IMR-90 (cell line): ENCODE measurements around the gene PIP5K1C. TPM values are rescaled to one million over a fixed set of nuclear protein-coding genes. Genes with fewer than 3 reads are reported as not detected.
A peak's percentile ranks its signal among the peaks of the same experiment; 100 is the strongest.

Experiments used
- ATAC-seq: fragments of 200-7000 bp; cut with Tn5 transposase; 2 replicates; pipeline ENCODE4 v1.9.1; 2020; ENCODE audit warnings: low read depth, mild to moderate bottlenecking, moderate library complexity
- BruUV-seq: library from RNA; stranded (reverse); fragments of 400-500 nt; replicated peaks from 2 replicates; lab custom pipeline; 2021; lab: Mats Ljungman, UMichigan
- CTCF ChIA-PET: fragments of 300-600 bp; formaldehyde crosslinking; extraction: SDS; loops from one replicate; lab custom pipeline; 2021; ENCODE audit warnings: antibody characterized with exemption; lab: Yijun Ruan, JAX
- POLR2A ChIA-PET: fragments of 300-600 bp; sonication (Branson Sonifier 250); formaldehyde crosslinking; loops from one replicate; lab custom pipeline; 2022; ENCODE audit warnings: antibody characterized with exemption; ENCODE audit not compliant: unreplicated experiment; lab: Charles Lee
- DNase-seq: peaks from one replicate; pipeline ENCODE4 v3.0.0; 2013
- H2AFZ ChIP-seq: replicated peaks from 2 replicates; pipeline ENCODE3; 2013; ENCODE audit warnings: low read length, mild to moderate bottlenecking; ENCODE audit not compliant: poor library complexity
- H2AK5ac ChIP-seq: 2 replicates; pipeline ENCODE4 v1.6.1; 2013; ENCODE audit warnings: low read depth, low read length, inconsistent platforms
- H2AK9ac ChIP-seq: replicated peaks from 2 replicates; pipeline ENCODE3; 2013; ENCODE audit warnings: mild to moderate bottlenecking, low read depth, low read length, moderate library complexity; ENCODE audit not compliant: poor library complexity
- H2BK120ac ChIP-seq: 2 replicates; pipeline ENCODE4 v1.6.1; 2013; ENCODE audit warnings: low read depth, low read length, inconsistent platforms
- H2BK15ac ChIP-seq: 3 replicates; pipeline ENCODE4 v1.6.1; 2013; ENCODE audit warnings: low read depth, low read length, inconsistent platforms
- H2BK20ac ChIP-seq: 2 replicates; pipeline ENCODE4 v1.6.1; 2013; ENCODE audit warnings: low read depth, mild to moderate bottlenecking, inconsistent platforms, low read length, moderate library complexity
- H2BK5ac ChIP-seq: 2 replicates; pipeline ENCODE4 v1.6.1; 2013; ENCODE audit warnings: mild to moderate bottlenecking, low read depth, low read length, inconsistent platforms; ENCODE audit not compliant: poor library complexity, severe bottlenecking
- H3K14ac ChIP-seq: replicated peaks from 2 replicates; pipeline ENCODE4 v1.6.1; 2013; ENCODE audit warnings: low read depth, low read length, inconsistent platforms
- H3K18ac ChIP-seq: 2 replicates; pipeline ENCODE4 v1.6.1; 2013; ENCODE audit warnings: low read depth, low read length, control low read depth
- H3K23ac ChIP-seq: 2 replicates; pipeline ENCODE4 v1.6.1; 2013; ENCODE audit warnings: low read depth, low read length, inconsistent platforms
- H3K27ac ChIP-seq: 2 replicates; pipeline ENCODE4 v1.5.1; 2013; ENCODE audit warnings: mild to moderate bottlenecking, control low read depth, low read length; ENCODE audit not compliant: insufficient read depth
- H3K27me3 ChIP-seq: 2 replicates; pipeline ENCODE4 v1.6.1; 2013; ENCODE audit warnings: low read length; ENCODE audit not compliant: control insufficient read depth, insufficient read depth
- H3K36me3 ChIP-seq: 2 replicates; pipeline ENCODE4 v1.6.1; 2013; ENCODE audit warnings: low read length, mixed read lengths; ENCODE audit not compliant: control insufficient read depth, insufficient read depth
- H3K4ac ChIP-seq: 2 replicates; pipeline ENCODE4 v1.6.1; 2013; ENCODE audit warnings: low read depth, low read length, inconsistent platforms
- H3K4me1 ChIP-seq: 2 replicates; pipeline ENCODE4 v1.6.1; 2013; ENCODE audit warnings: low read length, mixed read lengths; ENCODE audit not compliant: control insufficient read depth, insufficient read depth
- H3K4me2 ChIP-seq: 2 replicates; pipeline ENCODE4 v1.6.1; 2013; ENCODE audit warnings: low read depth, mild to moderate bottlenecking, control low read depth, low read length, moderate library complexity
- H3K4me3 ChIP-seq: 2 replicates; pipeline ENCODE4 v1.5.1; 2013; ENCODE audit warnings: low read depth, mild to moderate bottlenecking, control low read depth, low read length, moderate library complexity; ENCODE audit not compliant: insufficient read depth
- H3K56ac ChIP-seq: 2 replicates; pipeline ENCODE4 v1.6.1; 2013; ENCODE audit warnings: low read length, inconsistent platforms; ENCODE audit not compliant: insufficient read depth; ENCODE audit errors: extremely low read depth
- H3K79me1 ChIP-seq, 2 experiments: 2 replicates each; pipeline ENCODE4 v1.6.1; 2013; ENCODE audit warnings: low read length in 2 of 2, inconsistent platforms in 1 of 2, low read depth in 1 of 2
- H3K9ac ChIP-seq: 2 replicates; pipeline ENCODE4 v1.6.1; 2013; ENCODE audit warnings: low read depth, low read length, control low read depth
- H3K9me1 ChIP-seq: 2 replicates; pipeline ENCODE4 v1.6.1; 2013; ENCODE audit warnings: low read length, inconsistent platforms; ENCODE audit not compliant: insufficient read depth
- H3K9me3 ChIP-seq: 2 replicates; pipeline ENCODE4 v1.6.1; 2013; ENCODE audit warnings: low read length; ENCODE audit not compliant: control insufficient read depth, insufficient read depth
- H4K20me1 ChIP-seq: 2 replicates; pipeline ENCODE4 v1.6.1; 2013; ENCODE audit warnings: low read length, inconsistent platforms; ENCODE audit not compliant: insufficient read depth
- H4K5ac ChIP-seq: 2 replicates; pipeline ENCODE4 v1.6.1; 2013; ENCODE audit warnings: mild to moderate bottlenecking, low read depth, low read length, control low read depth
- H4K8ac ChIP-seq, 2 experiments: 2 replicates each; pipeline ENCODE4 v1.6.1; 2013; ENCODE audit warnings: low read depth in 2 of 2, low read length in 2 of 2, control low read depth in 1 of 2, inconsistent platforms in 1 of 2
- H4K91ac ChIP-seq: 2 replicates; pipeline ENCODE4 v1.6.1; 2013; ENCODE audit warnings: low read depth, low read length, inconsistent platforms; ENCODE audit not compliant: insufficient read depth
- BHLHE40 ChIP-seq: fragments of 150-350 bp; IDR thresholded peaks from 2 replicates; pipeline ENCODE4 v1.6.1; 2016; ENCODE audit warnings: mild to moderate bottlenecking, low read depth, low read length
- CEBPB ChIP-seq: IDR thresholded peaks from 2 replicates; pipeline ENCODE4 v1.6.1; 2012; ENCODE audit warnings: low read depth, low read length, improper control_type of control experiment
- CHD1 ChIP-seq: IDR thresholded peaks from 2 replicates; pipeline ENCODE4 v1.6.1; 2012; ENCODE audit warnings: low read depth, low read length, improper control_type of control experiment
- MAFK ChIP-seq: IDR thresholded peaks from 2 replicates; pipeline ENCODE4 v1.6.1; 2012; ENCODE audit warnings: low read depth, low read length, improper control_type of control experiment
- MAZ ChIP-seq: IDR thresholded peaks from 2 replicates; pipeline ENCODE4 v1.6.1; 2012; ENCODE audit warnings: low read depth, mild to moderate bottlenecking, low read length, improper control_type of control experiment, moderate library complexity, borderline replicate concordance
- MXI1 ChIP-seq: IDR thresholded peaks from 2 replicates; pipeline ENCODE4 v1.6.1; 2012; ENCODE audit warnings: low read depth, mild to moderate bottlenecking, low read length, moderate library complexity, borderline replicate concordance
- NFE2L2 ChIP-seq: fragments of 150-350 bp; IDR thresholded peaks from 2 replicates; pipeline ENCODE4 v1.6.1; 2016; ENCODE audit warnings: low read depth, mild to moderate bottlenecking, low read length
- POLR2A ChIP-seq: IDR thresholded peaks from 2 replicates; pipeline ENCODE4 v1.6.1; 2012; ENCODE audit warnings: mild to moderate bottlenecking, low read depth, low read length
- RAD21 ChIP-seq: IDR thresholded peaks from 2 replicates; pipeline ENCODE4 v1.6.1; 2012; ENCODE audit warnings: low read length, improper control_type of control experiment
- RCOR1 ChIP-seq: IDR thresholded peaks from 2 replicates; pipeline ENCODE4 v1.6.1; 2012; ENCODE audit warnings: mild to moderate bottlenecking, low read length, improper control_type of control experiment; ENCODE audit not compliant: insufficient replicate concordance
- RFX5 ChIP-seq: IDR thresholded peaks from 2 replicates; pipeline ENCODE4 v1.8.0; 2012; ENCODE audit warnings: low read depth, mild to moderate bottlenecking, low read length, moderate library complexity
- SMC3 ChIP-seq: fragments of 150-350 bp; IDR thresholded peaks from 2 replicates; pipeline ENCODE4 v1.6.1; 2016; ENCODE audit warnings: low read depth, mild to moderate bottlenecking, antibody characterized with exemption, low read length, moderate library complexity
- WGBS, 2 experiments: methylation state at CpG; one replicate each; pipeline versions ENCODE4 v1.1.5 to v1.1.7; 2013; ENCODE audit warnings: missing lambda C conversion rate in 2 of 2; ENCODE audit not compliant: insufficient read length in 1 of 2; ENCODE audit errors: extremely low coverage in 2 of 2; 5-methylcytosine and 5-hydroxymethylcytosine counted together
- dilution Hi-C: fragments of 300-500 bp; cut with HindIII; formaldehyde crosslinking; loops from one replicate; pipeline ENCODE4 v1.14.3; 2018; ENCODE audit warnings: low sequenced_read_pairs; ENCODE audit not compliant: unreplicated experiment
- in situ Hi-C: fragments of 300-500 bp; cut with MboI; formaldehyde crosslinking; loops from 3 replicates; pipeline ENCODE4 v1.14.3; 2019; ENCODE audit warnings: low sequenced_read_pairs, inconsistent platforms, mixed read lengths
- intact Hi-C: fragments of 100-400 bp; cut with micrococcal nuclease; formaldehyde crosslinking; loops from 2 replicates; pipeline ENCODE4 v1.10.0; 2022
- polyA plus RNA-seq, 3 experiments: library from polyadenylated mRNA; depleted of rRNA; stranded (reverse); fragments of >200 nt; gene quantifications; 2 replicates each; pipeline ENCODE4 v1.2.3, GENCODE V29; 2012; ENCODE audit warnings: low replicate concordance in 1 of 3
- total RNA-seq: library from RNA; depleted of rRNA; stranded (reverse); fragments of >200 nt; gene quantifications from 2 replicates; pipeline ENCODE4 v1.2.3, GENCODE V29; 2012
- TF ChIP-seq, protein P1 (sequence below): conservative IDR thresholded peaks from 2 replicates; pipeline ENCODE4 v1.5.1; 2012; ENCODE audit warnings: mild to moderate bottlenecking, low read depth, low read length, improper control_type of control experiment
- TF ChIP-seq, protein P2 (sequence below): fragments of 150-350 bp; IDR thresholded peaks from 2 replicates; pipeline ENCODE4 v1.6.1; 2017; ENCODE audit warnings: mild to moderate bottlenecking, antibody characterized with exemption, low read length, low read depth

PIP5K1C gene
- total and polyA plus RNA-seq, 2 of the 4 experiments (the other 2 are of a cell fraction), result 13.6 to 23.3 TPM

DNA sequence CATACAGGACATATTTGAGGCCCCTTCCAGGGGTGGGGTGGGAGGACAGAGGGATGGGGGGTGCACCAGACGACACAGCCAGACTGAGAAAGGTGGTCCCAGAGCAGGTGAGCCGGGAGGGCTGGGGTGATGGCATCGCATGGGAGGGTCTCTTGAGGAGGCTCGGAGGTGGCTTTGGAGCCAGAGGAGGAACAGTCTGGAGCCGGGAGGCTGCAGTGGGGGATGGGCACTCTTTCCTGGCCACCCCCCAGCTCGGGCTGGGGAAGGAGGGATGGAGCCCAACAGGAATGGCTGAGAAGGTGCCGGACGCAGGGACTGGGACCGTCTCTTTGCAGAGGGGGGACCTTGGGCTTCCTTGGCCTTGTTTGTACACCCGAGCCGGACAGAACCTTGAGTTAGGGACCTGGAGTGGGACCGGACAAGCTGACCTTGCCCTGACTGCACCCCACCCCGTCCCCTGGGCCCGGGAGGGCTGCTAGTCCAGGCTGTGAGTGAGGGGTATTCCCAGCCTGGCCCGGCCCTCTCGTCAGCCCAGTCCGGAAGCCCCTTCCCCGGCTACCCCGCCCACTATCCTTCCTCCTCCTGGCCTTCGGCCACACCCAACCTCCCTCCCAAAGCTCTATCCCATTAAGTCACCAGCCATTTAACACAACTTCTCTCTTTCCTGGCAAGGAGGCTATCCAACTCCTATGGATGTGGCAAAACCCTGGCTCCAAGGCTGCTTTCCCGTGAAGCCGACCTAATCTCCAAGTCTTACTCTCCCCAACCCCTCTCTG, 92.8 kb downstream of the PIP5K1C start:
- ATAC-seq (peak; percentile 5), DNase-seq (no peak)
- Histone ChIP-seq H3K9me3 (no peaks in the 10 kb centered on the region), H2AK9ac (peak overlapping the region; percentile 98), H2BK120ac (no peak overlapping the region), H3K18ac (no peak overlapping the region), H2BK5ac (peak overlapping the region; percentile 30), H2BK15ac (peak overlapping the region; percentile 32; the same call in 1 of the 3 replicates), H3K27me3 (no peaks in the 10 kb centered on the region), H3K4me2 (peak overlapping the region; percentile 85), H4K8ac (peak overlapping the region; percentile 92 to 94), H4K5ac (peak overlapping the region; percentile 77), H4K91ac (peak overlapping the region; percentile 56), H3K4me1 (peaks cover 11% of the 10 kb centered on the region), H3K4me3 (peak overlapping the region; percentile 56), H2AK5ac (peak overlapping the region; percentile 96), H2AFZ (peak overlapping the region; percentile 98), H4K20me1 (no peaks in the 10 kb centered on the region), H3K56ac (no peak overlapping the region), H3K9me1 (0 out of 2 replicates have a peak, but pooled peaks cover 6% of the 10 kb centered on the region), H3K9ac (peak overlapping the region; percentile 61), H3K27ac (peak overlapping the region; percentile 59), H3K79me1 (peaks cover 7 to 17% of the 10 kb centered on the region in 2 experiments), H3K36me3 (peaks cover 20% of the 10 kb centered on the region), H2BK20ac (no peak overlapping the region), H3K14ac (peak overlapping the region; percentile 92), H3K23ac (peak overlapping the region; percentile 85; the same call in 1 of the 2 replicates), H3K4ac (peak overlapping the region; percentile 89)
- TF ChIP-seq BHLHE40, result no peak
- TF ChIP-seq MXI1, result no peak
- no peak for TF ChIP-seq RCOR1
- no peak for TF ChIP-seq SMC3
- no peak for TF ChIP-seq RFX5
- TF ChIP-seq MAFK, result no peak
- TF ChIP-seq, protein P1, sequence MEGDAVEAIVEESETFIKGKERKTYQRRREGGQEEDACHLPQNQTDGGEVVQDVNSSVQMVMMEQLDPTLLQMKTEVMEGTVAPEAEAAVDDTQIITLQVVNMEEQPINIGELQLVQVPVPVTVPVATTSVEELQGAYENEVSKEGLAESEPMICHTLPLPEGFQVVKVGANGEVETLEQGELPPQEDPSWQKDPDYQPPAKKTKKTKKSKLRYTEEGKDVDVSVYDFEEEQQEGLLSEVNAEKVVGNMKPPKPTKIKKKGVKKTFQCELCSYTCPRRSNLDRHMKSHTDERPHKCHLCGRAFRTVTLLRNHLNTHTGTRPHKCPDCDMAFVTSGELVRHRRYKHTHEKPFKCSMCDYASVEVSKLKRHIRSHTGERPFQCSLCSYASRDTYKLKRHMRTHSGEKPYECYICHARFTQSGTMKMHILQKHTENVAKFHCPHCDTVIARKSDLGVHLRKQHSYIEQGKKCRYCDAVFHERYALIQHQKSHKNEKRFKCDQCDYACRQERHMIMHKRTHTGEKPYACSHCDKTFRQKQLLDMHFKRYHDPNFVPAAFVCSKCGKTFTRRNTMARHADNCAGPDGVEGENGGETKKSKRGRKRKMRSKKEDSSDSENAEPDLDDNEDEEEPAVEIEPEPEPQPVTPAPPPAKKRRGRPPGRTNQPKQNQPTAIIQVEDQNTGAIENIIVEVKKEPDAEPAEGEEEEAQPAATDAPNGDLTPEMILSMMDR, result no peak
- no peak for TF ChIP-seq NFE2L2
- TF ChIP-seq CHD1, result no peak
- no peak for TF ChIP-seq RAD21
- TF ChIP-seq CEBPB, result no peak
- TF ChIP-seq, protein P2, sequence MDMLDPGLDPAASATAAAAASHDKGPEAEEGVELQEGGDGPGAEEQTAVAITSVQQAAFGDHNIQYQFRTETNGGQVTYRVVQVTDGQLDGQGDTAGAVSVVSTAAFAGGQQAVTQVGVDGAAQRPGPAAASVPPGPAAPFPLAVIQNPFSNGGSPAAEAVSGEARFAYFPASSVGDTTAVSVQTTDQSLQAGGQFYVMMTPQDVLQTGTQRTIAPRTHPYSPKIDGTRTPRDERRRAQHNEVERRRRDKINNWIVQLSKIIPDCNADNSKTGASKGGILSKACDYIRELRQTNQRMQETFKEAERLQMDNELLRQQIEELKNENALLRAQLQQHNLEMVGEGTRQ, result no peak
- TF ChIP-seq POLR2A, result no peak
- no peak for TF ChIP-seq MAZ
- in situ Hi-C loops, result loop anchor here (25.0 kb wide), 1 partner anchor 295 kb away; no protein-coding TSS in a partner anchor
- dilution Hi-C loops, result no loop called here
- intact Hi-C loops, result no loop called here
- CTCF ChIA-PET, result no interaction called here
- POLR2A ChIA-PET, result no interaction called here
- WGBS, 2 experiments, result 16% methylated on average over 6 of the region's 22 CpGs; no CpG with 5 or more reads in 1 of the 2 experiments
- BruUV-seq, result no TSS peak
